ENCODE data around the gene KCNG1.

Gene KCNG1

DNA sequence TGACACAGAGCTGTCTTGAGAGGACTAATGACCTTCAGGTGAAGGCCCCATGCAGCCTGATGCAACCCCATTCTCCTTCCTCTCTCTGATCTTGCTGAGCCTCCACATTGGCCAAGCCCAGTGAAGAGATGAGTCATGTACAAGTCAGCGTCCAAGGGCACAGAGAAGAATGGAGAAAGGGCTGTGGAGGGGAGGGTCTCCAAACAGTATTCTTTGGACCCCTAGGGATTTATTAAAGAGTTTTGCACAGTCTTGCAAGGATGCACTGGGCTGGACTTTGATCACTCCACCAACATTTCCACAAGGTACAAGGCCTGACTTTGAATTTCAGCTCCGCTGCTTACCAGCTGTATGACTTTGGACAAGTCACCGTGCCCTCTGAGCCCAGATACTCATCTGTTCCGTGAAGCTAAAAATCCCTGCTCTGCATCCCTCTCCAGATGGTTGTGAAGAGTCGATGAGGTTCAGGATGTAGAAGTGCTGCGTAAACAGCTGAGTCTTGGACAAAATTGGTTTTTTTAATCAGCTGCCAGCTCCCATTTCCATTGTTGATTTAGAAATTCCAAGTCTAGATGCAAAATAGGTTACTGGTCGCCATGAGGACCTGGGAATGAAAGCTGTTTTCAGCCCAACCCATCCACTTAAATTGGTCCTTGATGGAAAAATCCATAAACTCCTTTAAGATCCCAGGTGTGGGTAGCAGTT is 14.1 kb upstream of the KCNG1 start:
- in situ Hi-C loops (cut with HindIII; ENCODE audit: low sequenced_read_pairs): no loop called here

DNA sequence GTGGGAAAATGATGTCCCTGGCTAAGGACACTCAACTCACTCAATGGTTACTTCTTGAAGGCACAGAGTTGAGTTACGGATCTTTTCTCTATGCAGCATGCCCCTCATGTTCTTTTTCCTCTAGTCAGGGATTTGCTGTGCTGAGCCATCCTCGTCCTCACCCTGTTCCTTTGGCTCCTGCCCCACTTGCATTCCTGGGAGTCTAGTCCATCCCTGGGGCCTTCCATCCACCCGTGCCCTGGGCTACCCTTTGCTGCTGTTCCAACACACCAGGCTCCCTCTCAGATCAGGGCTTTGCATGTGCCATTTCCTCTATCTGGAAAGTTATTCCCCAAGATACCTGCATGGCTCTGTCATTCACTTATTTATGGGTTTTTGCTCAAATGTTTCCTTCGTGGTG is 13.3 kb upstream of the KCNG1 start:
- in situ Hi-C loops (cut with HindIII; ENCODE audit: low sequenced_read_pairs): no loop called here

DNA sequence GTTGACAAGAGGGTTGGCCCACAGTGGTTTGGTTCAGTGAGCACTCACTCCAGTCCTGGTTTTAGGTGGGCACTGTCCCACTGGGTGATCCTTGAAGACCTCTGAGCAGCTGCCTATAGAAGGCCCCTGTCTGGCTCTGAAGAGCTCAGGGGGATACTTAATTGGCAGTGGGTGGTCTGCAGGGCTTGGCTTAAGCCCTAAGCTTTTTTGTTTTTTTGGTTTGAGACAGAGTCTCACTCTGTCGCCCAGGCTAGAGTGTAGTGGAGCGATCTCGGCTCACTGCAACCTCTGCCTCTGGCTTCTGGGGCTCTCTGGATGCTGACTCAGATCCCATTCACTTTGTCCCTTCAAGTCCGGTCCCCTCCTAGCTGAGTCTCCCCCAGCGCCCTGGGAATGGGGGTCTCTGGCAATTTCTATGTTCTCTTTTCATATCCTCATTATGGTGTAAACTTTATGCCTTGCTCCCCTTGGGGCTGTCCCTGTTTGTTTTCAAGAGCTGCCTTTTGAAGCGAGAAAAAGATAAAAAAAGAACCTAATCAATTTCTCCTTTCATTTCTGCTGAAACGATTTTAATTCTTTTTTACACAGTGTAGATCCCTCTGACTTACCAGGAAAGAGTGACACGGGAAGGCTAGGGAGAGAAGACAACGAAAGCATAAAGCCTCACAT is 12.2 kb upstream of the KCNG1 start:
- in situ Hi-C loops (cut with HindIII; ENCODE audit: low sequenced_read_pairs): no loop called here

DNA sequence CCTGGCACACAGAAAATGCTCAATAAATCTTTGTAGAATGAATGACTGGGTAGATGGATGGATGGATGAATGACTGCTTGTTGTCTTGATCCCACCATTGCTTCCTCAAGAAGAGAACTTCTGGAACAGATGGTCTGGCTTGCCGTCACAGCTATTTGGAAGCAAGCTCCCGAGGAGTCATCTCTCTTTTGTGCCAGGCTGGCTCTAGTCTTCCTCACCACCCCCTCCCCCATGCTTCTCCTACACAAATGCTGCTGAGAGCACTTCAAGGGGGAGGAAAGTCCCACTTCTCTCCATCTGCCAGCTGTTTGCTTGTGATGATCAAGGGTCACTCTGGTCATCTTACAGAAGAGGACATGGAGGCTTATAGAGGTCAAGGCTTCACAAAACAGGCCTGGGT is 11.6 kb upstream of the KCNG1 start:
- in situ Hi-C loops (cut with HindIII; ENCODE audit: low sequenced_read_pairs): no loop called here

DNA sequence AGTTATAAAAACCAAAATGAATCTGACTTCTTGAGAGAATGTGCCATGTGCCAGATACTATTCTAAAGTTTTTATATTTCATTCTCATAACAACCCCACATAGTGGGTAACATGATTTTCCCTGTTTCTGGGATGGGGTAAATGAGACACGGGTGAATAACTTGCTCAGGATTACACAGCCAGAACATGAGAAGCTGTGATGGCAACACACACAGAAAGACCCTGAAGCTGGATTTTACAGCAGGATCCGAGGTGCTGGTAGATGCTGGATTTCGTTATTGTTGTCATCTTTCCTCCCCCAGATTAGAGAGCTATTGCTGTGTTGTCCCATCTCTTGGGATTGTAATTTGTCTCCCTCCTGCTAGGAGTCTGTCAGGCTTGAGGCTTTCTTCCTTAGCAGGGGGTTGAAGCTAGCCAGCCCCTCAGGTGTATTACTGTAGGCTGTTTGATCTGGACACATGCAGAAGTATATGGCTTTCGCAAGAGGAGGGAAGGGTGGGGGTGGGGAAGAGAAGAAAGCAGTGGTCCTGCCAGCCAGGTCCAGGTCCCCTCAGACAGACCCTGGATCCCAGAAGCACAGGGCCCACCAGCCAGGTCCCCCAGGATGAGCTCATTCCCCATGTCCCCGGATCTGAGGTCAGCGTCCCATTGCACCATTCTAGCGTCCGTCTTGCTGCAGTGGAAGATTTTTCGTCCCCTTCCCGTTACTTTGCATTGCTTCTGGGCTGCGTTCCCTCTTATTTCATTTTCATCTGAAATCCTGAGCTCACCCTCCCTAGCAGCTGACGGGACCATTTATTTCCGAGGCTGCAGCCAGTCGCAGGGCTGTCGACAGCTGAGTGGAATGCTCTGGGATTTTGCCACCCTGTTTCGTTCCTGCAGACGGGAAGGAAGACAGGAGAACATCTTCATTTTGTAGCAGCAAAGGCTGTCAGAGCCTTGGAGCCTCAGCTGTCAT is 7.3 kb upstream of the KCNG1 start:
- in situ Hi-C loops (cut with HindIII; ENCODE audit: low sequenced_read_pairs): loop anchor here (10.0 kb wide), 2 partner anchors 75 to 155 kb away; no protein-coding TSS in a partner anchor

DNA sequence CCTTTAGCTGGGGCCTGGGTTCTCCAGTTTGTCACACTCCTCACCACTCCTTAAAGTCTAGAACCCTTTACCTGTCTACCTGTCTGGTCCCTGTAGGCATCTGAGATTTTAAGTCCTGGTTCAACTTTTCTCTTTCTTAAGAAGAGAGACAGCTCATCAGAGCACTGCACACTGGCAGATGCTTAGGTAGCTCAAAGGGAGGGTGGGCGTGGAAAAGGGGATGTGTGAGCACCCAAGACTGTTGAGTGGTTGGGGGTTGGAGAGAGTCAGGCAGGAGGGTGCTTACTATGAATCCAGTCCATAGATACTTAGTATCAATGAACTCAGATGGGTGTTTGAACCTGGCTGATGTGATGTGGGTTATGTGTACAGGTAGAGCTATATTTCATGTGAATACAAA is 6.6 kb upstream of the KCNG1 start:
- in situ Hi-C loops (cut with HindIII; ENCODE audit: low sequenced_read_pairs): loop anchor here (10.0 kb wide), 2 partner anchors 75 to 155 kb away; no protein-coding TSS in a partner anchor

DNA sequence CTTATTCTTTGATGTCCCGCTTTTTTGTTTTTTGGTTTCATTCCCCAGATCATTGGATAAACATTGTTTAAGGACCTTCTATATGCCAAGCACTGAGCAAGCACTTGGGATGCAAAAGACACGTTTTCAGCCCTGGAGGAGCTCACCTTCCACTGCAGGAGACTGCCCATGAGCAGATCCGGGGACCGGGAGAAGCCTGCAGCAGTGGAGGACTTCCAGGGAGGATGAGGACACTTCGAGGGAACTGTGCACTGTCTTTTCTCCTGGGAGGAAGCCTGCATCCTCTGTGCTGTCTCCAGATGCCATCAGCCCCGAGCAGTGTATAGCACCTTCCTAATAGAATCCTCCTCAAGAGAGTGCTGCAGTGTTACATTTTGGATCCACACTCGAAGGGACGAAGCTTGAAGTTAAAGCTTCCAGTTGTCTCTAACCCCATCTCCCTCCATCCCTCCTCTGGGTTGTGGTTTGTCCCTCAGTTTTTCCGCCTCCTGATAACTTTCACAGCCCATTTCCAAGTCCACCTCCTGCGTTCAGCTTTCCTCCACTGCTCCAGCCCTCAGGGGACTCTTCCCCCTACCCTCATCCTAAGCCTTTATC is 5.8 kb upstream of the KCNG1 start:
- in situ Hi-C loops (cut with HindIII; ENCODE audit: low sequenced_read_pairs): loop anchor here (10.0 kb wide), 2 partner anchors 76 to 156 kb away; no protein-coding TSS in a partner anchor

DNA sequence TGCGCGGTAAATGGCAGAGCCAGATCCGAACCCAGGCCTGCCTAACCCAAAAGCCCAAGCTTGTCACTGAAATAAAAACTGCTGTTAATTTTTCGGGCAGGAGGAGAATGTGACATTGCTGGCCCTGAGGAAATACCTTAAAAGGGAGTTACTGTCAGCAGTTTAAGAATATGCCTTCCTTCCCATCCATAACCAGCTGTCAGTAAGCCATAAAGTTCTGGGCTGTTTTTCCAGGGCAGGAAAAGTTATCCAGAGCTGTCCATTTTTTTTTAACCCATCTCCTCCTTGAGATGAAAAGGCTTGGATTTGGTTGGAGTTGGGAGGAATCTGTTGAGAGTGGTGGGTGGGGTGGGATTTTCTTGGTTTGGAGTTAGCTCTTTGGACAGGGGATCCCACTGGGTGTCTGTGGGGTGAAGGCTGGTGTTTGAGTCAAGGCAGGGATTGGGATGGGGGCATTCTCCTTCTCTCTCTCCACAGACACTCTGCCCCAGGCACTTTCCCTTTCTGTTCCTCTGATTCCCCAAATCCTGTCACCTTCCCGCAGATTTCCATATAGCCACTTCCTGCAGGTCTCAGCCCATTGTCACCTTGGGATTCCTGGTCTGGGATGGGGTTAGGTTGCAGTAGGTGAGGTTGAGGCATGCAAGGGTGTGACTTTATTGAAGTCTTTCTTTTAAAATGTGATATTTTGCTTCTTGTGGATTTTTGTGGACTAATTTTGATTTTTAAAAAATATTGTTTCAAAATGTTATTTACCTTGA is 4.3 kb upstream of the KCNG1 start:
- in situ Hi-C loops (cut with HindIII; ENCODE audit: low sequenced_read_pairs): loop anchor here (10.0 kb wide), 2 partner anchors 78 to 158 kb away; no protein-coding TSS in a partner anchor

DNA sequence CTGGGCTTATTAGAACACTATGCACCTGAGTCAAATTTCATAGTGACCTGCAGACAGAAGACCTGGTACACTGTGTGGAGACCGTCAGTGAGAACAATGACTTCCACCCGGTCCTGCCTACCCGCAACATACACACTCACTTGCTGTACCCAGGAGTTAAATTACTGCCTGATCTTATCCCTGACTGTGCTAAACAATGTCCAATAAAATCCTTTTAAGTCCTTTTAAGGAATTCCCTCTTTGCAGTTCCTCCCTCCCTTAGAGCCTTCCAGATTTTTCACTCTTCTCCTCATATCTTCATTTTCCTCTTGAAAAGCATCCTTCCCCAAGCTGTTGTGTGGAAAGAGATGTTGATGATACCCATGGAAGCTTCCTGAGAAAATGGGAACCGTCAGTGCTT is 3.4 kb upstream of the KCNG1 start:
- in situ Hi-C loops (cut with HindIII; ENCODE audit: low sequenced_read_pairs): loop anchor here (10.0 kb wide), 2 partner anchors 79 to 159 kb away; no protein-coding TSS in a partner anchor

DNA sequence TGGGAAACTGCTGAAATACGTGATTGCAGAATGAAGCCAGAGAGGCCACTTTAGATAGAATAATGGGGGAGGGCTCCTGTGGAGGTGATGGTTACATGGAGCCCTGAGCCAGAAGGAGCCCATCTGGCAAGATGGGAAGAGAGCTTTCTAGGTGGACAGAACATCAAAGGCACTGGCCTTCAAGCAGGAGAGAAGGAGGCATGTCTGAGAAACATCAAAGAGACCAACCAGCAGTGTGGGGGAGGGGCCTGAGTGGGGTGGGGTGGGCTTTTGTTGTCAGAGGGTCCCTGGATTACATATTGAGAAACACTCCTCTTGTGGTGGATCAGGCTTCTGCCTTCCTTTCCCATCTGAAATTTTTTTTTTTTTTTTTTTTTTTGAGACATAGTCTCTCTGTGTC is 1.9 kb upstream of the KCNG1 start:
- in situ Hi-C loops (cut with HindIII; ENCODE audit: low sequenced_read_pairs): loop anchor here (10.0 to 25.0 kb wide), 3 partner anchors 80 to 288 kb away; no protein-coding TSS in a partner anchor

DNA sequence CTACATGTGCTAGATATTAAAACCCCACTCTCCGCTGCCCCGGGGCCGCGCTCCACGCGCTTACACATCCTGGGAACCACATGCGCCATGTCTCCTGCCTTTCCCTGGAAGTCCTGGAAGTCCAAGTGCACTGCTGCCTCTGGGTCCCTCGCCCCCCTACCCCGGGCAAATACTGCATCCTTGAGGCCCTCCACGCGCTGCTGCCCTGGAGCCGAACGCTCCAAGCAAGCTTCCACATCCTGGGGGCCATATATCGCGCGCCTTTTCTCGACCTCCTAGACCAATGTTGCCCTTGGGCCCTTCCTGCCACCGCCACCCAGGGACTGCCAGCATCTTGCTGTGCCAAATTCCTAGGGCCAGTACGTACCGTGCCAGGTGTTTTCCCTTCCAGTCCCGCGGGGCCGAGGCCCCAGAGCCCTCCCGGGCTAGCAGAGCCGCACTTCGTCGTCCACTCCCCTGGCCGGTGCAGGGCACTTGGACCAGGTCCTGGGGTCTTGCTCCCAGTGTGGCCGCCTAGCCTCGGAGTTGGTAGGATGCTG is 779 bp upstream of the KCNG1 start:
- in situ Hi-C loops (cut with HindIII; ENCODE audit: low sequenced_read_pairs): loop anchor here (10.0 to 25.0 kb wide), 3 partner anchors 81 to 289 kb away; no protein-coding TSS in a partner anchor

DNA sequence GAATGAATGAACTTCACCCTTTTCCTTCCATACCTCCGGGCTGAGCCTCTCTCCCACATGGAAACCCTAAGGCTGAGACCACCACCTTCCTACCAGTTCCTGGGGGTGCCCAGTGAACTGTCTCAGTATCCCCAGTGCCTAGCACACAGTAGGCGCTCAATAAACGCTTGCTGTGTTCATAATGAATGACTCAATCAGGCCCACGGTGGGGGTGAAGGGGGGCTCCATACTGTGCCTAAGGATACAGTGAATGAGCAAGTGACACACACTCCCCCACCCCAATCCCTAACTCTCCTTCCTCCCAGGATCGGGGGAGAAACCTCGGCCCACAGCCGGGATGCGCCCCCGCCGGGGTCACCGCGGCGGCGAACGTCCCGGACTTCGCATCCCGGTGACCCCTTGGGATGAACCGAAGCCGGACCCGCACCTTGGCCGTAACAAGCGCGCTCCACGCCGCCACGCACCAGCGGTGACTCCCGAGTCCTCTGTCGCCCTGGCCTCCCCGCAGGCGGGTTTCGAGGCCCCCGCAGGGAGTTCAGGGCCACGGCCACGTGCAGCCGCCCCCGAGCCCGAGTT is 592 bp downstream of the KCNG1 start:
- in situ Hi-C loops (cut with HindIII; ENCODE audit: low sequenced_read_pairs): loop anchor here (10.0 to 25.0 kb wide), 3 partner anchors 82 to 290 kb away; no protein-coding TSS in a partner anchor

DNA sequence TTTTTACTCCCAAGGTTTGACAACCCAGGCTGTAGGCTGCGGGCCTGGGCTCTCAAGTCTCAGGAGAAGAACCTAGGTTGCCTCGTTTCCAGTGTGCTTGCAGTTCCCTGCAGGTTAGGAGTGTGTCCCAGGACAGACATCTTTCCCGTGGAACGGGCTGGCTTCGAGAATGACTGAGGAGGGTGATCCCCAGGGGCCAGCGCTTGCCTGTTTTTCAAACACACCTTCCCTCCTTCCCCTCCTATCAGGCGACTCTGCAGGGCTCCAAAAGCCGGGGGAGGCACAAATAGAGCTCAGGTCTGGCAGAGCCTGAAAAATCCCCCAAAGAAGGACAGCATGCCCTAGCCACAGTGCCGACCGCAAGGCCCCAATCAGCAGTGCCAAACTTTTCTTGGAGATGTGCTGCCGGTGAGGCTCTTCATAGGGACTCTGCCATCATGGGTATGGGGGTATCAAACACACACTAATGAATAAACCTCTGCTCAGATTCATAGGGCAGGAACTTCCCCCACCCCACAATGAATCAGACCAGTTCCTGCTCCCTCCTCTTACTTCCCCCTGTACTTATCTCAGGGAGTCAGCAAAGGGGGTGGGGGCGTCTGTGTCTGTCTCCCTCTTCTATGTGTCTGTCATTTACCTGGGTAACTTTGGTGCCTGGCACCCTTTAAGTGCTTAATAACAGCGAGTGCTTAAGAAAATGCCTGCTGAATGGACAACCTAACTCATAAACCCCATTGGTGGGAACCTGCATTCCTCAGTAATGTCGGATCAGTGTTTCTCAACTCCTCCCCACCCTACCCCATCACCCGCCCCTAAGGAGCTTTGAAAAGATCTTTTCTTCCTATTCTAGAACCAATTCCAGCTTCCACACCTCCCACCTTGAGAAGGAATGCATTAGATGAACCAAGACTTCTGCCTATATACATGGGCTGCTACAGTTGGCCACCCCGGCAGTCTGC is 1.6 kb downstream of the KCNG1 start:
- in situ Hi-C loops (cut with HindIII; ENCODE audit: low sequenced_read_pairs): loop anchor here (10.0 to 25.0 kb wide), 3 partner anchors 83 to 291 kb away; no protein-coding TSS in a partner anchor

DNA sequence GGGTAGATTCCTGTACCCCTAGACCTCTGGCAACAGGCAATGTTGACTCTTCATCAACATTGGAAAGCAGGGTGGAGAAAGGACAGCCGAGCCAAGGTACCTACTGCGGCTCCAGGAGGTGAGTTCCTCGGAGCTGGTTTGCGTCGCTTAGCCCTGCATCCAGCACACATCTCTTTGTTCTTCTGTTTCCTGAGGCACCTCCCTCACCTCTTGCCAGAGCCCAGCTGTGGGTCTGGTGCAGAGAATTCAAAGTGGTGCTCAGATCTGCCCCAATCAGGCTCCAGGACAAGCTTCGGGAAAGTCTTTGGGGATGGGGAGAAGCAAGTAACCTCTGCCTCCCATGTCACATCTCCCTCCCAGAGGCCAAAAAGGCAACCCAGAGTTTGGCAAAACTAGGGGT is 2.2 kb downstream of the KCNG1 start:
- in situ Hi-C loops (cut with HindIII; ENCODE audit: low sequenced_read_pairs): loop anchor here (10.0 to 25.0 kb wide), 3 partner anchors 84 to 292 kb away; no protein-coding TSS in a partner anchor

DNA sequence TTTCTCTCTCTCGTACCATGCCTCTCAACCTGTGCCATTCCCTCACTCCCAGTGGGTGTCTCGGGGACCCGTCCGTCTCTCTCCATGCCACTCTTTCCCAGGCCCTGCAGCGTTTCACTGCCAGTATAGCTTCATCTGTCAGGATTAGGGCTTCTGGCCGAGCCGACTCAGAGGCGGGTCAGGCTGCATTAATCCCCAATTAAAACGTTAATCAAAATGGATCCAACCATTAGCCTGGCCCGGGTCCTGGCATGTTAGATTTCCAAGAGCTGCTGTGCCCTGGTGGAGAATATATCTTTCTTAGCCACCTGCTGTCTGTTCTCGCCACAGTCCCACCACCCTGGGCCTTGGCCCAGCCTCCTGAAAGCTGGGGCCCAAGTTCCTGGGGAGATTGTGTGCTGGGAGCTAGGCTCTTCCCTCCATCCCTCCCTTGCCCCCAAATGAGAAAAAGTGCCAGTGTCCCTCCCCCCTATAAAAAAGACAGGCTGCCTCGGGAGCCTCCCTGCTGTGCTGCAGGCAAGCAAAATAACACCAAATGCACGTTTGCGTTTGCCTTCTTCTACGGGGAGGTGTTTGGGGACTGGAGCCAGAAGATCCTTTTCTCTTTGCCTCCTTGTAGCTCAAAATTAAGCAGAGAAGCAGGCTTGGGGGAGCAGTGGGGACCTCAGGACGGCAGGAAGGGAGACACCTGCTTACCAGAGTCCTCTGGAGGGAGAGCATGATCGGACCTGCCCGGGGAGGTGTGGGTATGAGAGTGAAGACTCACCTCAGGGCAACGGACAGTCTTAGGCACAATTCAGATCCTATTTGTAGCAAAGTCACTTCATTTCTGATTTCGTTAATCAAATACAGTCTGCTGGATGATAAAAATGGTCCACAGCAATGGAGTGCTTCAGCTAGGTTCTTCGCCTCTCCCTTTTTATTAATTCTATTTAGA is 3.0 kb downstream of the KCNG1 start:
- in situ Hi-C loops (cut with HindIII; ENCODE audit: low sequenced_read_pairs): loop anchor here (10.0 to 25.0 kb wide), 3 partner anchors 85 to 292 kb away; no protein-coding TSS in a partner anchor

DNA sequence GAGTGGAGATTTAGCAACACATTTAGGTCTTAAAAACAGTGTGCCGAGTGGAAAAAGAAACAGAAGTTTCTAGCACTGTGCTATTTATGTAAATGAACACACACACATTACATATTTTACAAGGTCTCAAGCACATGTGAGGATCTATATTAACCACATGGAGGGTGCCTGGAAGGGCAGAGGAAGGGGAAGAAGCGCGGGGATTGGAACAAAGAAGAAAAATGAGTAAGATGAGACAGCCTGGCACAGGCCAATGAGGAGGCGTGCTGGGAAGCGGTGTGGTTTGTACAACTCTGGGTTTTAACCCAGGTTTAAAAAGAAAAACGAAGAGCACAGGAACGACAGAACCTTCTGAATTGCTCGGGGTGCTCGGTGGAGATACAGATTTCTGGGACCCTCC is 5.7 kb downstream of the KCNG1 start:
- in situ Hi-C loops (cut with HindIII; ENCODE audit: low sequenced_read_pairs): loop anchor here (25.0 kb wide), 1 partner anchor 295 kb away; no protein-coding TSS in a partner anchor

All from DLD1 (cell line).